GM23338 (cell line): ENCODE measurements around the gene USH1C. TPM values are rescaled to one million over a fixed set of nuclear protein-coding genes. Genes with fewer than 3 reads are reported as not detected.

ENCODE experiments used
- ATAC-seq: fragments of 200-7000 bp; cut with Tn5 transposase; 3 replicates; pipeline ENCODE4 v1.9.1; 2020
- DNase-seq: peaks from one replicate; pipeline ENCODE4 v3.0.0-alpha.2; 2015; ENCODE audit warnings: low spot score
- H2AFZ ChIP-seq: fragments of 200-600 bp; sonication (generic); 2 replicates; pipeline ENCODE4 v1.8.0; 2016; ENCODE audit warnings: antibody characterized with exemption, mild to moderate bottlenecking, moderate library complexity
- H3F3A ChIP-seq: fragments of 200-600 bp; sonication (generic); replicated peaks from 2 replicates; pipeline ENCODE4 v1.8.0; 2017; ENCODE audit warnings: antibody characterized with exemption, mixed run types, low read depth
- H3K27ac ChIP-seq: fragments of 200-600 bp; sonication (generic); 2 replicates; pipeline ENCODE4 v1.6.1; 2016; ENCODE audit warnings: low read depth
- H3K27me3 ChIP-seq: fragments of 200-600 bp; sonication (generic); 2 replicates; pipeline ENCODE4 v1.8.0; 2016; ENCODE audit warnings: mild to moderate bottlenecking, mixed run types, moderate library complexity; ENCODE audit not compliant: insufficient read depth
- H3K36me3 ChIP-seq: fragments of 200-600 bp; sonication (generic); 2 replicates; pipeline ENCODE4 v1.8.0; 2016; ENCODE audit warnings: mild to moderate bottlenecking; ENCODE audit not compliant: insufficient read depth
- H3K4me1 ChIP-seq: fragments of 200-600 bp; sonication (generic); 2 replicates; pipeline ENCODE4 v1.8.0; 2016; ENCODE audit warnings: mild to moderate bottlenecking, moderate library complexity; ENCODE audit not compliant: insufficient read depth
- H3K4me2 ChIP-seq: fragments of 200-600 bp; sonication (generic); 2 replicates; pipeline ENCODE4 v1.7.1; 2017; ENCODE audit warnings: mixed run types
- H3K4me3 ChIP-seq: fragments of 200-600 bp; sonication (generic); 2 replicates; pipeline ENCODE4 v1.6.1; 2016; ENCODE audit warnings: mixed run types
- H3K79me2 ChIP-seq: fragments of 200-600 bp; sonication (generic); replicated peaks from 2 replicates; pipeline ENCODE4 v1.8.0; 2017; ENCODE audit warnings: mild to moderate bottlenecking; ENCODE audit not compliant: insufficient read depth
- H3K9me2 ChIP-seq: fragments of 200-600 bp; sonication (generic); 2 replicates; pipeline ENCODE4 v1.8.0; 2017; ENCODE audit not compliant: insufficient read depth
- H4K20me1 ChIP-seq: fragments of 200-600 bp; sonication (generic); replicated peaks from 2 replicates; pipeline ENCODE4 v1.8.0; 2017; ENCODE audit warnings: mild to moderate bottlenecking; ENCODE audit not compliant: insufficient read depth
- H3K27ac Mint-ChIP-seq: 2 replicates; pipeline ENCODE4 v1.8.0; 2020; ENCODE audit warnings: inconsistent platforms, mild to moderate bottlenecking, moderate library complexity, mixed read lengths
- H3K27me3 Mint-ChIP-seq: 3 replicates; pipeline ENCODE4 v1.8.0; 2022; ENCODE audit warnings: low read depth, mild to moderate bottlenecking, moderate library complexity, mixed read lengths, inconsistent platforms; ENCODE audit not compliant: insufficient read depth, poor library complexity
- H3K36me3 Mint-ChIP-seq: 3 replicates; pipeline ENCODE4 v1.8.0; 2021; ENCODE audit warnings: low read depth, mild to moderate bottlenecking, inconsistent platforms, moderate library complexity, mixed read lengths
- H3K4me1 Mint-ChIP-seq: 3 replicates; pipeline ENCODE4 v1.8.0; 2020; ENCODE audit warnings: mild to moderate bottlenecking, inconsistent platforms, mixed read lengths
- H3K4me3 Mint-ChIP-seq: 3 replicates; pipeline ENCODE4 v1.8.0; 2021; ENCODE audit warnings: moderate library complexity, mild to moderate bottlenecking, inconsistent platforms, mixed read lengths
- H3K9me3 Mint-ChIP-seq: 3 replicates; pipeline ENCODE4 v1.8.0; 2020; ENCODE audit warnings: moderate library complexity, mild to moderate bottlenecking, inconsistent platforms, mixed read lengths
- CTCF ChIP-seq, 2 experiments: fragments of 200-600 bp in 1 of 2; sonication (generic) in 1 of 2; conservative IDR thresholded peaks; 2 replicates each; pipeline versions ENCODE4 v1.5.1 to v1.6.1; 2016 to 2017; ENCODE audit warnings: antibody characterized with exemption in 2 of 2, low read depth in 2 of 2, mild to moderate bottlenecking in 2 of 2, moderate library complexity in 1 of 2
- ETS1 ChIP-seq: IDR thresholded peaks from 2 replicates; pipeline ENCODE4 v1.6.1; 2016; ENCODE audit warnings: antibody characterized with exemption
- ZNF114 ChIP-seq: fragments of 250-450 bp; sonication (Bioruptor Pico); IDR thresholded peaks from 2 replicates; pipeline ENCODE4 v1.5.0; 2020; ENCODE audit warnings: mild to moderate bottlenecking, moderate library complexity
- ZNF331 ChIP-seq: fragments of 250-450 bp; sonication (Bioruptor Pico); IDR thresholded peaks from 2 replicates; pipeline ENCODE4 v1.5.0; 2020; ENCODE audit warnings: low read depth, mild to moderate bottlenecking, moderate library complexity
- polyA plus RNA-seq: library from polyadenylated mRNA; unstranded; fragments of >200 nt; fragmentation: Nextera tagmentation; extraction: Ambion mirVana; gene quantifications from 2 replicates; pipeline ENCODE4 v1.2.1, GENCODE V29; 2016
- total RNA-seq: library from RNA; depleted of rRNA; stranded (reverse); fragments of >200 nt; shearing (Covaris generic); gene quantifications from 2 replicates; pipeline ENCODE4 v1.2.3, GENCODE V29; 2014

The USH1C gene
- total and polyA plus RNA-seq, 2 experiments from 2014 or later: 1.3 to 1.8 TPM

GRCh38 chr11:17472467-17472866 lies 71.7 kb downstream of the USH1C start:
- H3K4me1 Mint-ChIP-seq: peaks cover 24% of the 10 kb centered on the region
- peaks cover 39% of the 10 kb centered on the region for H3K27me3 ChIP-seq
- no peak for DNase-seq

GRCh38 chr11:17471501-17471900 lies 72.7 kb downstream of the USH1C start:
- no peak overlapping the region for H3K4me3 Mint-ChIP-seq
- peaks cover 35% of the 10 kb centered on the region for H3K27me3 Mint-ChIP-seq
- H3K27ac Mint-ChIP-seq: no peak overlapping the region
- ATAC-seq (no peak), DNase-seq (no peak)
- Histone ChIP-seq H3K4me3 (no peak overlapping the region), H3K27ac (no peak overlapping the region), H3F3A (no peaks in the 10 kb centered on the region), H3K9me2 (no peaks in the 10 kb centered on the region), H3K36me3 (no peaks in the 10 kb centered on the region), H3K4me2 (no peak overlapping the region), H3K4me1 (peaks cover 13% of the 10 kb centered on the region; the same call in 1 of the 2 replicates), H3K79me2 (no peaks in the 10 kb centered on the region), H3K27me3 (peaks cover 31% of the 10 kb centered on the region), H4K20me1 (no peaks in the 10 kb centered on the region), H2AFZ (no peak overlapping the region)
- H3K36me3 Mint-ChIP-seq: no peaks in the 10 kb centered on the region
- H3K9me3 Mint-ChIP-seq: no peaks in the 10 kb centered on the region; the same call in 2 of the 3 replicates
- no peak for TF ChIP-seq ZNF331
- TF ChIP-seq CTCF (conservative IDR thresholded peaks at IDR 0.05; ENCODE audit: low read depth in 2 of 2): peak in 1 of 2 experiments; percentile 28; a peak in 2 of 4 replicates
- H3K4me1 Mint-ChIP-seq: peaks cover 20% of the 10 kb centered on the region

More at GRCh38 chr11:17472467-17472866, 71.7 kb downstream of the USH1C start:
- Mint-ChIP-seq H3K9me3 (no peaks in the 10 kb centered on the region; the same call in 2 of the 3 replicates), H3K27me3 (peaks cover 42% of the 10 kb centered on the region), H3K4me3 (no peak overlapping the region), H3K27ac (no peak overlapping the region), H3K36me3 (no peaks in the 10 kb centered on the region)
- Histone ChIP-seq H3K27ac (no peak overlapping the region), H3K79me2 (no peaks in the 10 kb centered on the region), H2AFZ (no peak overlapping the region), H3K9me2 (no peaks in the 10 kb centered on the region), H3K4me1 (peaks cover 13% of the 10 kb centered on the region; the same call in 1 of the 2 replicates), H3K4me3 (no peak overlapping the region), H3K36me3 (no peaks in the 10 kb centered on the region), H4K20me1 (no peaks in the 10 kb centered on the region), H3K4me2 (no peak overlapping the region), H3F3A (no peaks in the 10 kb centered on the region; the same call in 1 of the 2 replicates)
- TF ChIP-seq CTCF (conservative IDR thresholded peaks at IDR 0.05; ENCODE audit: low read depth in 2 of 2): no peak
- TF ChIP-seq ETS1: no peak
- no peak for TF ChIP-seq ZNF114
- no peak for ATAC-seq
